Liver (tissue), 9 donors: ENCODE data around the gene ZMYM3. TPM values are rescaled to one million over a fixed set of nuclear protein-coding genes. Genes with fewer than 3 reads are reported as not detected.

Experiments used
- DNase-seq: peaks from one replicate; pipeline ENCODE4 v3.0.0-alpha.2; 2017; ENCODE audit warnings: low spot score
- H3K27ac ChIP-seq, 2 donors: one replicate each; pipeline ENCODE4 v1.7.0; 2013; ENCODE audit warnings: inconsistent platforms in 2 of 2, low read length in 2 of 2, control low read depth in 1 of 2, low read depth in 1 of 2, mild to moderate bottlenecking in 1 of 2
- H3K27me3 ChIP-seq, 4 donors: one replicate each; pipeline versions ENCODE4 v1.6.1 to v1.7.0; 2013; ENCODE audit warnings: low read length in 3 of 4, inconsistent platforms in 1 of 4, mild to moderate bottlenecking in 1 of 4, moderate library complexity in 1 of 4; ENCODE audit not compliant: control insufficient read depth in 4 of 4, insufficient read depth in 4 of 4
- H3K36me3 ChIP-seq, 4 donors: one replicate each; pipeline versions ENCODE4 v1.6.1 to v1.7.0; 2013; ENCODE audit warnings: low read length in 3 of 4, mild to moderate bottlenecking in 3 of 4, low read depth in 1 of 4, moderate library complexity in 1 of 4; ENCODE audit not compliant: control insufficient read depth in 4 of 4, insufficient read depth in 3 of 4
- H3K4me1 ChIP-seq, 4 donors: one replicate each; pipeline versions ENCODE4 v1.6.1 to v1.7.0; 2013; ENCODE audit warnings: low read length in 3 of 4, mild to moderate bottlenecking in 3 of 4, moderate library complexity in 1 of 4; ENCODE audit not compliant: control insufficient read depth in 4 of 4, insufficient read depth in 4 of 4
- H3K4me3 ChIP-seq, 3 donors: one replicate each; pipeline versions ENCODE4 v1.6.1 to v1.7.0; 2013; ENCODE audit warnings: low read length in 3 of 3, control low read depth in 1 of 3, low read depth in 1 of 3, mild to moderate bottlenecking in 1 of 3
- H3K9ac ChIP-seq, 2 donors: one replicate each; pipeline ENCODE4 v1.7.0; 2013; ENCODE audit warnings: low read length in 2 of 2, mild to moderate bottlenecking in 2 of 2, moderate library complexity in 2 of 2, control low read depth in 1 of 2, low read depth in 1 of 2
- H3K9me3 ChIP-seq, 4 donors: one replicate each; pipeline versions ENCODE4 v1.6.1 to v1.7.0; 2013; ENCODE audit warnings: low read length in 3 of 4; ENCODE audit not compliant: control insufficient read depth in 4 of 4
- FOXA1 ChIP-seq: IDR thresholded peaks from 2 replicates; pipeline ENCODE4 v1.6.1; 2016; ENCODE audit warnings: antibody characterized with exemption
- HNF4A ChIP-seq, 2 donors: conservative IDR thresholded peaks; 2 replicates each; pipeline ENCODE4 v1.6.1; 2016; ENCODE audit warnings: antibody characterized with exemption in 2 of 2, mild to moderate bottlenecking in 2 of 2
- JUND ChIP-seq, 2 donors: IDR thresholded peaks; 2 replicates each; pipeline ENCODE4 v1.6.1; 2016; ENCODE audit warnings: antibody characterized with exemption in 2 of 2
- NR2F2 ChIP-seq: IDR thresholded peaks from 2 replicates; pipeline ENCODE4 v1.6.1; 2016; ENCODE audit warnings: antibody characterized with exemption
- SP1 ChIP-seq: IDR thresholded peaks from 2 replicates; pipeline ENCODE4 v1.6.1; 2018; ENCODE audit warnings: antibody characterized with exemption, mild to moderate bottlenecking
- TAF1 ChIP-seq: conservative IDR thresholded peaks from 2 replicates; pipeline ENCODE4 v1.6.1; 2016; ENCODE audit warnings: antibody characterized with exemption, mild to moderate bottlenecking
- YY1 ChIP-seq: IDR thresholded peaks from 2 replicates; pipeline ENCODE4 v1.6.1; 2016; ENCODE audit warnings: antibody characterized with exemption, mild to moderate bottlenecking
- WGBS: extraction: QIAGEN DNeasy Blood & Tissue Kit; methylation state at CpG from one replicate; pipeline ENCODE4 v1.1.7; 2013; 5-methylcytosine and 5-hydroxymethylcytosine counted together
- polyA plus RNA-seq, 2 donors: library from polyadenylated mRNA; stranded (reverse) in 1 of 2; unstranded in 1 of 2; fragments of 200-250 nt in 1 of 2; fragments of >200 nt in 1 of 2; fragmentation: Nextera tagmentation in 1 of 2; extraction: Ambion mirVana in 1 of 2; gene quantifications; one replicate each; pipeline versions ENCODE4 v1.2.1 to v1.2.3, GENCODE V29; 2013 to 2015
- total RNA-seq, 2 donors: library from RNA; depleted of rRNA; stranded (reverse); fragments of >200 nt; gene quantifications; one replicate each; pipeline ENCODE4 v1.2.3, GENCODE V29; 2014
- TF ChIP-seq, protein P1 (sequence below): fragments of 150-350 bp; IDR thresholded peaks from 2 replicates; pipeline ENCODE4 v1.5.1; 2017; ENCODE audit warnings: improper control_type of control experiment, low read depth, low read length; ENCODE audit not compliant: missing input control
- TF ChIP-seq, protein P2 (sequence below): IDR thresholded peaks from 2 replicates; pipeline ENCODE4 v1.6.1; 2016; ENCODE audit warnings: antibody characterized with exemption
- TF ChIP-seq, protein P3 (sequence below): IDR thresholded peaks from 2 replicates; pipeline ENCODE4 v1.6.1; 2016; ENCODE audit warnings: antibody characterized with exemption
- donor health status: healthy.
- donor health status: healthy.
- donor health status: healthy.
- donor health status: healthy.
- donor health status: healthy.

Gene ZMYM3
- total and polyA plus RNA-seq, 4 donors = 4.5 to 13.3 (median 6.2) TPM

DNA sequence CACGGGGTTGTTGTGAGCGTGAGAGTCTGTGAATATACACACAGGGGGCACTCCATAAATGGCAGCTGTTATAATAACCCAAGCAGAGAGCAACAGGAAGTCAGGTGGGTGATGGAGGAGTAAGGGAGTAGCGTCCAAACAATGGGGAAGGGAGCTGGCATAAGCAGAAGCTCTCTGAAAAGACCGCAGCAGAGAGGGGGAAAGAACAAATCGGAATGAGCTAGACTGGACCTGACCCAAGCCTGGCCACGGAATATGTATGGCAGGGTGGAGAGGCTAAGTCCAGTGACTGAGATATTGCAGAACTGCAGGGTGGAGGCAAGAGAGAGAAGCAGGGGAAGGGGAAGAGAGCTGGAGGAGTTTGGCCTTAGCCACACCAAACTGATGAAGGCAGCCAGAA, 37.5 kb downstream of the ZMYM3 start:
- TF ChIP-seq TAF1 (peak; percentile 44), HNF4A (conservative IDR thresholded peaks at IDR 0.05) (peak in 1 of 2 donors; percentile 7), SP1 (peak; percentile 12), NR2F2 (no peak), FOXA1 (no peak), YY1 (peak; percentile 37)
- TF ChIP-seq, protein P1, sequence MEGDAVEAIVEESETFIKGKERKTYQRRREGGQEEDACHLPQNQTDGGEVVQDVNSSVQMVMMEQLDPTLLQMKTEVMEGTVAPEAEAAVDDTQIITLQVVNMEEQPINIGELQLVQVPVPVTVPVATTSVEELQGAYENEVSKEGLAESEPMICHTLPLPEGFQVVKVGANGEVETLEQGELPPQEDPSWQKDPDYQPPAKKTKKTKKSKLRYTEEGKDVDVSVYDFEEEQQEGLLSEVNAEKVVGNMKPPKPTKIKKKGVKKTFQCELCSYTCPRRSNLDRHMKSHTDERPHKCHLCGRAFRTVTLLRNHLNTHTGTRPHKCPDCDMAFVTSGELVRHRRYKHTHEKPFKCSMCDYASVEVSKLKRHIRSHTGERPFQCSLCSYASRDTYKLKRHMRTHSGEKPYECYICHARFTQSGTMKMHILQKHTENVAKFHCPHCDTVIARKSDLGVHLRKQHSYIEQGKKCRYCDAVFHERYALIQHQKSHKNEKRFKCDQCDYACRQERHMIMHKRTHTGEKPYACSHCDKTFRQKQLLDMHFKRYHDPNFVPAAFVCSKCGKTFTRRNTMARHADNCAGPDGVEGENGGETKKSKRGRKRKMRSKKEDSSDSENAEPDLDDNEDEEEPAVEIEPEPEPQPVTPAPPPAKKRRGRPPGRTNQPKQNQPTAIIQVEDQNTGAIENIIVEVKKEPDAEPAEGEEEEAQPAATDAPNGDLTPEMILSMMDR = no peak
- TF ChIP-seq, protein P2, sequence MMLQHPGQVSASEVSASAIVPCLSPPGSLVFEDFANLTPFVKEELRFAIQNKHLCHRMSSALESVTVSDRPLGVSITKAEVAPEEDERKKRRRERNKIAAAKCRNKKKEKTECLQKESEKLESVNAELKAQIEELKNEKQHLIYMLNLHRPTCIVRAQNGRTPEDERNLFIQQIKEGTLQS = no peak
- Histone ChIP-seq H3K27me3 (no peaks in the 10 kb centered on the region), H3K4me3 (peak overlapping the region; percentile 69 to 99 (median 71)), H3K9me3 (no peaks in the 10 kb centered on the region), H3K36me3 (peaks cover 0 to 3% (median under 1%) of the 10 kb centered on the region in 4 donors), H3K9ac (peak overlapping the region; percentile 45 to 93), H3K4me1 (peaks cover 4 to 58% (median 47%) of the 10 kb centered on the region in 4 donors), H3K27ac (peak overlapping the region; percentile 63 to 70)
- 22% methylated on average over 6 of the region's 6 CpGs for WGBS
- no peak for DNase-seq

DNA sequence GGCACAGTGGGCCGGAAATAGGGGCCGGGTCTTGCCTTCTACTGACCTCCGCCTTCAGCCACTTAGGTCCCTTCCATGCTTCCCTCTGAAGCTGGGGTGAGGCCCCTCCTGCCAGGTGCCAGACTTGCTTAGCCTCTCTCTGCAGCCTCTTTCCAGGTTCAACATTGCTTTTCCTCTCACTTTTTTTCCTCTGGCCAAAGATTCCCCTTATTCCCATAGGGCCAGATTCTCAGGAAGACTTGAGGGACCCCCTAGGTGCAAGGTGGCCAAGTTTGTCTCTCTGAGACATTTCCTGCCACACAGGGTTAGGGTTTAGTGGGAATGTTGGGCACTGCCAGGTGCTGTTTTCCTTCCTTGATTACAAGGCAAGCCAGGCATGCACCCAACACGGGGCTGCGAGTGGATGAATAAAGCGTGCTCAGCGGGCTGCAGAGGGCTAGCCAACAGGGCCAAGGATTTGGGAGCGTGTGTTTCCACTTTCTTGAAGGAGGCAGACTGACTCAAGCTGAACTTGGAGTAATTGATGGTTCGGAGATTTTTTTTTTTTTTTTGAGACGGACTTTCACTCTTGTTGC, 38.5 kb downstream of the ZMYM3 start:
- peak overlapping the region; percentile 69 to 99 (median 90) for H3K4me3 ChIP-seq
- H3K36me3 ChIP-seq = no peaks in the 10 kb centered on the region
- H3K9ac ChIP-seq = peak overlapping the region; percentile 23 to 90
- 32% methylated on average over 10 of the region's 10 CpGs for WGBS
- peaks cover 4 to 55% (median 44%) of the 10 kb centered on the region in 4 donors for H3K4me1 ChIP-seq
- H3K9me3 ChIP-seq = no peaks in the 10 kb centered on the region
- TF ChIP-seq, protein P3, sequence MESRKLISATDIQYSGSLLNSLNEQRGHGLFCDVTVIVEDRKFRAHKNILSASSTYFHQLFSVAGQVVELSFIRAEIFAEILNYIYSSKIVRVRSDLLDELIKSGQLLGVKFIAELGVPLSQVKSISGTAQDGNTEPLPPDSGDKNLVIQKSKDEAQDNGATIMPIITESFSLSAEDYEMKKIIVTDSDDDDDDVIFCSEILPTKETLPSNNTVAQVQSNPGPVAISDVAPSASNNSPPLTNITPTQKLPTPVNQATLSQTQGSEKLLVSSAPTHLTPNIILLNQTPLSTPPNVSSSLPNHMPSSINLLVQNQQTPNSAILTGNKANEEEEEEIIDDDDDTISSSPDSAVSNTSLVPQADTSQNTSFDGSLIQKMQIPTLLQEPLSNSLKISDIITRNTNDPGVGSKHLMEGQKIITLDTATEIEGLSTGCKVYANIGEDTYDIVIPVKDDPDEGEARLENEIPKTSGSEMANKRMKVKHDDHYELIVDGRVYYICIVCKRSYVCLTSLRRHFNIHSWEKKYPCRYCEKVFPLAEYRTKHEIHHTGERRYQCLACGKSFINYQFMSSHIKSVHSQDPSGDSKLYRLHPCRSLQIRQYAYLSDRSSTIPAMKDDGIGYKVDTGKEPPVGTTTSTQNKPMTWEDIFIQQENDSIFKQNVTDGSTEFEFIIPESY = no peak
- no peak for TF ChIP-seq FOXA1
- TF ChIP-seq HNF4A (conservative IDR thresholded peaks at IDR 0.05) = no peak
- no peak for TF ChIP-seq JUND (IDR thresholded peaks at IDR 0.05)
- TF ChIP-seq, protein P1 = no peak
- H3K27ac ChIP-seq = peak overlapping the region; percentile 63 to 70
- DNase-seq = no peak
- no peaks in the 10 kb centered on the region for H3K27me3 ChIP-seq
